Measurements from ENCODE around the gene CNNM3.

CNNM3 gene

DNA sequence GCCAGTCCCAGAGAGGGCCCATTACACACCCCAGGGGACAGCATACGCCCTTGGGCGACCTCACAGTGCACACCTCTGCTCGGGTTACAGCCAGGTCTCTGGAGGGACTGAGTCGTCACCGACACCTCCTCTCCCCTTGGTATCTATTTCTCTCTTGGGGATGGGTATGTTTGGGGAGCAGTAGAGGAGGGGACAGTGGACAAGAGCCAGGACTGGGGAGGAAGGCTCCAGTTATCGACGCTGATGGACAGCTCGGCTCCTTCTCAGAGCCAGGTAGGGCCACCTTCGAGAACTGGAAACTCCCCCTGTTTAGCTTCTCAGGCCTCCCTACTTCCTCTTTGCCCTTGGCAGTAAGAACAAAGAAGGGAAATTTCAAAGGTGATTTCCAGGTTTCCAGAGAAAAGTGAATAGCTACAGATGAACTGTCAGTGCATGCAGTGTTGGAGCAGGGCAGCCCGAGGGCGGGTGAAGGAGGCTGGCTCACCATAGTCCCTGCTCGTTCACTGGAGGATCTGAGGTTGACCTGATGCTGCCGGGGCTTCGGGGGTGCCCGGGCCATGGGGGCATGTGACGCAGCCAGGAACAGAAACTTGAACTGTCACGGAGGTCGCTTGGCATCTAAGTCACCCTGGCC is 58.2 kb downstream of the CNNM3 start:
- DNase-seq = peak in 1 of 56 donors; percentile 28

DNA sequence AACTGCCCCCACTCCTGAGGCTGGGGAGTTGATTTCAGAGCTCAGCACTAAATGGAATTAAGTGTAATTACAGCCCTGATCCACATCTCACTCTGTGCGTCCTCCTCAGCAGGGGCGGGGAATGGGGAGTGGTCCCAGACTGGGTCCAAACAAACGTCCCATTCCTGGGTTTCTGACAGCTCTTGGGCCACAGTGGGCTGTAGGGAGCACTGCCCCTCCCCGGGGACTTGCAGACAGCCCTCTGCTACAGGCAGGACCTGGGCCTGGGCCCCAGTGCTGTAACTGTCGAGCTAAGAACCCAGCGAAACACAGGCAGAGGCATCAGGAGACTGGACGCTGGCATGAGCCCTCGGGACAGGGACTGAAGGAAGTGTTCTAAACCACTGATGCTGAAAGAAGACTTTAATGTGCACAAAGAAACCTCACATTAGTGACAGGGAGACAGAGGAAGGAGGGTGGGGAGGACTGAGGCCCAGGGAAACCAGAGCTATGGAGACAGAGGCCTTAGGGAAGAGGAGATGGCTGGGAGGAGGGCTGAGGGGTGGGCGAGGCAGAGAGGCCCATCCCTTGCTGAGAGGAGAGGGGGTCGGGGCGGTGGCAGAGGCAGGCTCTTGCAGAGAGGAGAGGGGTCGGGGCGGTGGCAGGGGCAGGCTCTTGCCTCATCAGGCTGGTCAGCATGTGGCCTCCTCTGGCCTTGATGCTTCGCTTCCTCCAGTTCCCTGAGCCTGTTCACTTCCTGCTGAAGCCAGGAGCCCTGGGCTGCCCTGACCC is 59.6 kb downstream of the CNNM3 start:
- peak in 5 of 56 donors; percentile 20 to 51 (median 46) for DNase-seq

GRCh38 chr2:96876269-96877041 is 60.4 kb downstream of the CNNM3 start:
- DNase-seq = no peak

GRCh38 chr2:96877042-96877451 is 61.0 kb downstream of the CNNM3 start:
- DNase-seq = no peak

DNA sequence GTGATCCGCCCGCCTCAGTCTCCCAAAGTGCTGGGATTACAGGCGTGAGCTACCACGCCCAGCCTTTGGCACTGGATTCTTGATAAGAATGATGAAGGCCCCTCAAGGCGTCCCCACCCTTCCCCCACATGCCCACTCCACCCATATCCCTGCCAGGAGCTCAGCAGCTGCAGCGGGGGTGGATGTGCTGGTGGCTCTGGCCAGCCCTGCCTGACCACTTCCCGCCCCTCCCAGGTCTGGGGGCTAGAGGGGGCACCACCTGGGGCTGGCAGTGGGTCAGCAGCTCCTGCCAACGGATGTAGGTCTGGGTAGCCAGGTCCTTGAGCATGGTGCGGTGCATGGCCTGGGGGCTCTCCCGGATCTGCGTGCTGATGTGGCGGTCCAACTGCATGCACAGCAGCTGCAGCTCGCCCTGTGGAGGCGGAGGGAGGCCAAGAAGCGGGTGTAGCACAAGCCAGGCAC is 61.6 kb downstream of the CNNM3 start:
- DNase-seq = no peak

GRCh38 chr2:96878171-96878570 is 62.1 kb downstream of the CNNM3 start:
- DNase-seq = no peak

GRCh38 chr2:96878796-96879544 is 62.9 kb downstream of the CNNM3 start:
- no peak for DNase-seq

DNA sequence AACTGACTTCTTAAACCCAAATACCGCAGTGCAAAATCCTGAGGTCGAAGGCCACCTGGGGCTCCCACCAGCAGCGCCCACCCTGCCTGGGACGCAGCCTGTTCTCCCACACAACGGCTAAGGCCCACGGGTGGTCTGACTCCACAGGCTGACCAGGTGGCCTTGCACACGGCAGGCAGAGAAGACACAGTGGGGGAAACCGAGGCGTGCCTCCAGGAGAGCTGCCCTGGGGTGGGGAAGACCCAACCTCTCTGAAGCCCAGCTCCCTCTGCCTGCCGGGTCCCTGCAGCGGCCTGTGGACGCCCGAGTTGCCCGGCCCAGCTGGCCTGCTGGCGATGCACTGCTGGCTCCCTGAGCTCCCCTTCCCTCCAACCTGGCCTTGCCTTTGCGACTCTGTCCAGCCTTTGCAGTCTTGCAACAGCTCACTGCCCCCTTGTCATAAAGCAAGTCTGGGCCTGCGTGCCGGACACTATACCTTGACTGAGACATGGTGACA is 63.5 kb downstream of the CNNM3 start:
- no peak for DNase-seq

DNA sequence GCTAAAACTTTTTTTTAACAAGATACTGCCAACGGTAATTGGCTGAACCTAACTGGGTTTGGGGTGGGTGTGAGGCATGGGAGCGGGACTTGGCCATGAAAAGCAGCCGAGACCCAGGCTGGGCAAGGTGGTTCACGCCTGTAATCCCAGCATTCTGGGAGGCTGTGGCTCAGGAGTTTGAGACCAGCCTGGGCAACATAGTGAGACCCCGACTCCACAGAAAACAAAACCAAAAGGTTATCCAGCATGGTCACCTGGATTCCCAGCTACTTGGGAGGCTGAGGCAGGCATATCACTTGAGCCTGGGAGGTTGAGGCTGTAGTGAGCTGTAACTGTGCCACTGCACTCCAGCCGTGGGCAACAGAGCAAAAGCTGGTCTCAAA is 64.8 kb downstream of the CNNM3 start:
- DNase-seq = no peak

DNA sequence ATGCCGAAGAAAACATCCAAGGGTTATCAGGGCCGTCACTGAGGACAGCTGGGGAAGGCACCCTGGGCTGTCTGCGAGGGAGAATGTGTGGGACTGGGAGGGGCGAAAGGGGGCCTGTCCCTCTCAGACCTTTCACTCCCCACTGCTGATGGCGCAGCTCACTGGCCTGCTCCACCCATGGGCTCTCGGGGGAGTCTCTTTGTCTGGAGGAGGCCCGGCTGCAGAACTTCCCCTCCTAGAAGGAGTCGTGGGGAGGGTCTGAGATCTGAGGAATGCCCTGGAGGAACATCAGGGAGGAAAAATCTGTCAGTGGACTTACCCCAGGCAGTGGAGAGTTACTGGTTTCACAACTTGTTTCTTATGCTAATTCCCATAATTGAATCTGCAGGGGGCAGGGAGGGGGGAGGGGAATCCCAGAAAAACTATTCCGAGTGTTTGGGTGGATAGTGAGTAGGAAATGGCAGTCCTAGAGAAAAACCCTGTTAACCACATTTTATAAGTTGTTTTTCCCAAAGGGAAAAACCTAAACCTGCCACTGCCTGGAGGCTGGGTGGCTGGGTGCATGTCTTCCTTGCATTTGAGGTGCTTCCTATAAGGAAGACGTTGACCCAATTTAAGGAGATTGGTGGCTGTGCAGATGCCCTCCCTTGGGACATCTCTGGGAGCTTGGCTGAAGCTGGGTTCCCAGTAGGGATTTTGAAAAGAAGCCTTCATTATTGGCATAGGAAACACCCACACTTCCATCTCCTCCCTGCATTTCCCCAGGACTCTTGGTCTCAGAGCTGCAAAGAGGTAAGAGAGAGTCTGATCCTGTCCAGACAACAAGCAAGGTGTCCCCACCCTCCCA is 65.5 kb downstream of the CNNM3 start:
- DNase-seq = no peak

GRCh38 chr2:96882230-96882629 is 66.2 kb downstream of the CNNM3 start:
- no peak for DNase-seq

- no peak for DNase-seq
Measured at GRCh38 chr2:96882906-96883305, 66.8 kb downstream of the CNNM3 start.

- DNase-seq = no peak
Measured at GRCh38 chr2:96883306-96883705, 67.2 kb downstream of the CNNM3 start.

Measured in nucleus accumbens (tissue), 56 donors.